ENCODE results near the gene ADK.

ADK gene

GRCh38 chr10:74530981-74531380, 380.0 kb downstream of the ADK start:
- Histone ChIP-seq H3K9me3 (ENCODE audit: control insufficient read depth in 2 of 2, low read length in 2 of 2) (no peaks in the 10 kb centered on the region), H3K4me1 (ENCODE audit: control insufficient read depth in 2 of 2, insufficient read depth in 2 of 2, low read length in 2 of 2) (no peaks in the 10 kb centered on the region), H3K36me3 (ENCODE audit: control insufficient read depth in 2 of 2, insufficient read depth in 2 of 2, low read length in 2 of 2) (no peaks in the 10 kb centered on the region), H3K27ac (ENCODE audit: low read depth in 2 of 2, low read length in 2 of 2) (no peak overlapping the region), H3K27me3 (ENCODE audit: control insufficient read depth in 2 of 2, insufficient read depth in 2 of 2, low read length in 2 of 2) (no peaks in the 10 kb centered on the region), H3K4me3 (ENCODE audit: low read length in 2 of 2) (no peak overlapping the region), H3K9ac (ENCODE audit: low read depth in 1 of 2, low read length in 2 of 2) (no peak overlapping the region)

- no peaks in the 10 kb centered on the region for H3K36me3 ChIP-seq (ENCODE audit: control insufficient read depth in 2 of 2, insufficient read depth in 2 of 2, low read length in 2 of 2)
- H3K27me3 ChIP-seq (ENCODE audit: control insufficient read depth in 2 of 2, insufficient read depth in 2 of 2, low read length in 2 of 2): no peaks in the 10 kb centered on the region
- H3K27ac ChIP-seq (ENCODE audit: low read depth in 2 of 2, low read length in 2 of 2): no peak overlapping the region
- no peak overlapping the region for H3K9ac ChIP-seq (ENCODE audit: low read depth in 1 of 2, low read length in 2 of 2)
- no peaks in the 10 kb centered on the region for H3K9me3 ChIP-seq (ENCODE audit: control insufficient read depth in 2 of 2, low read length in 2 of 2)
- H3K4me3 ChIP-seq (ENCODE audit: low read length in 2 of 2): no peak overlapping the region
- no peaks in the 10 kb centered on the region for H3K4me1 ChIP-seq (ENCODE audit: control insufficient read depth in 2 of 2, insufficient read depth in 2 of 2, low read length in 2 of 2)
Observed at GRCh38 chr10:74539317-74539716, 388.3 kb downstream of the ADK start.

GRCh38 chr10:74541375-74541774, 390.4 kb downstream of the ADK start:
- Histone ChIP-seq H3K36me3 (ENCODE audit: control insufficient read depth in 2 of 2, insufficient read depth in 2 of 2, low read length in 2 of 2) (no peaks in the 10 kb centered on the region), H3K4me3 (ENCODE audit: low read length in 2 of 2) (no peak overlapping the region), H3K9me3 (ENCODE audit: control insufficient read depth in 2 of 2, low read length in 2 of 2) (no peaks in the 10 kb centered on the region), H3K27ac (ENCODE audit: low read depth in 2 of 2, low read length in 2 of 2) (no peak overlapping the region), H3K4me1 (ENCODE audit: control insufficient read depth in 2 of 2, insufficient read depth in 2 of 2, low read length in 2 of 2) (no peaks in the 10 kb centered on the region), H3K27me3 (ENCODE audit: control insufficient read depth in 2 of 2, insufficient read depth in 2 of 2, low read length in 2 of 2) (no peaks in the 10 kb centered on the region), H3K9ac (ENCODE audit: low read depth in 1 of 2, low read length in 2 of 2) (no peak overlapping the region)

- Histone ChIP-seq H3K27me3 (ENCODE audit: control insufficient read depth in 2 of 2, insufficient read depth in 2 of 2, low read length in 2 of 2) (no peaks in the 10 kb centered on the region), H3K9me3 (ENCODE audit: control insufficient read depth in 2 of 2, low read length in 2 of 2) (no peaks in the 10 kb centered on the region), H3K9ac (ENCODE audit: low read depth in 1 of 2, low read length in 2 of 2) (no peak overlapping the region), H3K4me3 (ENCODE audit: low read length in 2 of 2) (no peak overlapping the region), H3K36me3 (ENCODE audit: control insufficient read depth in 2 of 2, insufficient read depth in 2 of 2, low read length in 2 of 2) (no peaks in the 10 kb centered on the region), H3K27ac (ENCODE audit: low read depth in 2 of 2, low read length in 2 of 2) (no peak overlapping the region), H3K4me1 (ENCODE audit: control insufficient read depth in 2 of 2, insufficient read depth in 2 of 2, low read length in 2 of 2) (no peaks in the 10 kb centered on the region)
Observed at GRCh38 chr10:74542077-74542476, 391.1 kb downstream of the ADK start.

- Histone ChIP-seq H3K27ac (ENCODE audit: low read depth in 2 of 2, low read length in 2 of 2) (no peak overlapping the region), H3K27me3 (ENCODE audit: control insufficient read depth in 2 of 2, insufficient read depth in 2 of 2, low read length in 2 of 2) (no peaks in the 10 kb centered on the region), H3K9me3 (ENCODE audit: control insufficient read depth in 2 of 2, low read length in 2 of 2) (no peaks in the 10 kb centered on the region), H3K36me3 (ENCODE audit: control insufficient read depth in 2 of 2, insufficient read depth in 2 of 2, low read length in 2 of 2) (no peaks in the 10 kb centered on the region), H3K4me1 (ENCODE audit: control insufficient read depth in 2 of 2, insufficient read depth in 2 of 2, low read length in 2 of 2) (no peaks in the 10 kb centered on the region), H3K9ac (ENCODE audit: low read depth in 1 of 2, low read length in 2 of 2) (no peak overlapping the region), H3K4me3 (ENCODE audit: low read length in 2 of 2) (no peak overlapping the region)
Observed at GRCh38 chr10:74543276-74543675, 392.3 kb downstream of the ADK start.

GRCh38 chr10:74544106-74544505, 393.1 kb downstream of the ADK start:
- no peaks in the 10 kb centered on the region for H3K27me3 ChIP-seq (ENCODE audit: control insufficient read depth in 2 of 2, insufficient read depth in 2 of 2, low read length in 2 of 2)
- H3K27ac ChIP-seq (ENCODE audit: low read depth in 2 of 2, low read length in 2 of 2): no peak overlapping the region
- H3K9me3 ChIP-seq (ENCODE audit: control insufficient read depth in 2 of 2, low read length in 2 of 2): no peaks in the 10 kb centered on the region
- no peak overlapping the region for H3K4me3 ChIP-seq (ENCODE audit: low read length in 2 of 2)
- no peak overlapping the region for H3K9ac ChIP-seq (ENCODE audit: low read depth in 1 of 2, low read length in 2 of 2)
- no peaks in the 10 kb centered on the region for H3K4me1 ChIP-seq (ENCODE audit: control insufficient read depth in 2 of 2, insufficient read depth in 2 of 2, low read length in 2 of 2)
- H3K36me3 ChIP-seq (ENCODE audit: control insufficient read depth in 2 of 2, insufficient read depth in 2 of 2, low read length in 2 of 2): no peaks in the 10 kb centered on the region

GRCh38 chr10:74548676-74549075, 397.7 kb downstream of the ADK start:
- Histone ChIP-seq H3K9ac (ENCODE audit: low read depth in 1 of 2, low read length in 2 of 2) (no peak overlapping the region), H3K27ac (ENCODE audit: low read depth in 2 of 2, low read length in 2 of 2) (no peak overlapping the region), H3K36me3 (ENCODE audit: control insufficient read depth in 2 of 2, insufficient read depth in 2 of 2, low read length in 2 of 2) (no peaks in the 10 kb centered on the region), H3K27me3 (ENCODE audit: control insufficient read depth in 2 of 2, insufficient read depth in 2 of 2, low read length in 2 of 2) (no peaks in the 10 kb centered on the region), H3K4me3 (ENCODE audit: low read length in 2 of 2) (no peak overlapping the region), H3K4me1 (ENCODE audit: control insufficient read depth in 2 of 2, insufficient read depth in 2 of 2, low read length in 2 of 2) (no peaks in the 10 kb centered on the region), H3K9me3 (ENCODE audit: control insufficient read depth in 2 of 2, low read length in 2 of 2) (no peaks in the 10 kb centered on the region)

- H3K27ac ChIP-seq (ENCODE audit: low read depth in 2 of 2, low read length in 2 of 2): no peak overlapping the region
- no peaks in the 10 kb centered on the region for H3K36me3 ChIP-seq (ENCODE audit: control insufficient read depth in 2 of 2, insufficient read depth in 2 of 2, low read length in 2 of 2)
- H3K9me3 ChIP-seq (ENCODE audit: control insufficient read depth in 2 of 2, low read length in 2 of 2): no peaks in the 10 kb centered on the region
- H3K27me3 ChIP-seq (ENCODE audit: control insufficient read depth in 2 of 2, insufficient read depth in 2 of 2, low read length in 2 of 2): no peaks in the 10 kb centered on the region
- H3K4me3 ChIP-seq (ENCODE audit: low read length in 2 of 2): no peak overlapping the region
- H3K4me1 ChIP-seq (ENCODE audit: control insufficient read depth in 2 of 2, insufficient read depth in 2 of 2, low read length in 2 of 2): no peaks in the 10 kb centered on the region
- no peak overlapping the region for H3K9ac ChIP-seq (ENCODE audit: low read depth in 1 of 2, low read length in 2 of 2)
Observed at GRCh38 chr10:74556072-74556705, 405.2 kb downstream of the ADK start.

GRCh38 chr10:74557098-74557497, 406.1 kb downstream of the ADK start:
- no peaks in the 10 kb centered on the region for H3K36me3 ChIP-seq (ENCODE audit: control insufficient read depth in 2 of 2, insufficient read depth in 2 of 2, low read length in 2 of 2)
- H3K9ac ChIP-seq (ENCODE audit: low read depth in 1 of 2, low read length in 2 of 2): no peak overlapping the region
- no peak overlapping the region for H3K4me3 ChIP-seq (ENCODE audit: low read length in 2 of 2)
- no peaks in the 10 kb centered on the region for H3K9me3 ChIP-seq (ENCODE audit: control insufficient read depth in 2 of 2, low read length in 2 of 2)
- no peaks in the 10 kb centered on the region for H3K4me1 ChIP-seq (ENCODE audit: control insufficient read depth in 2 of 2, insufficient read depth in 2 of 2, low read length in 2 of 2)
- H3K27ac ChIP-seq (ENCODE audit: low read depth in 2 of 2, low read length in 2 of 2): no peak overlapping the region
- H3K27me3 ChIP-seq (ENCODE audit: control insufficient read depth in 2 of 2, insufficient read depth in 2 of 2, low read length in 2 of 2): no peaks in the 10 kb centered on the region

- Histone ChIP-seq H3K4me3 (ENCODE audit: low read length in 2 of 2) (no peak overlapping the region), H3K27ac (ENCODE audit: low read depth in 2 of 2, low read length in 2 of 2) (no peak overlapping the region), H3K9me3 (ENCODE audit: control insufficient read depth in 2 of 2, low read length in 2 of 2) (no peaks in the 10 kb centered on the region), H3K9ac (ENCODE audit: low read depth in 1 of 2, low read length in 2 of 2) (no peak overlapping the region), H3K27me3 (ENCODE audit: control insufficient read depth in 2 of 2, insufficient read depth in 2 of 2, low read length in 2 of 2) (no peaks in the 10 kb centered on the region), H3K36me3 (ENCODE audit: control insufficient read depth in 2 of 2, insufficient read depth in 2 of 2, low read length in 2 of 2) (no peaks in the 10 kb centered on the region), H3K4me1 (ENCODE audit: control insufficient read depth in 2 of 2, insufficient read depth in 2 of 2, low read length in 2 of 2) (no peaks in the 10 kb centered on the region)
Observed at GRCh38 chr10:74558403-74558802, 407.4 kb downstream of the ADK start.

- Histone ChIP-seq H3K27me3 (ENCODE audit: control insufficient read depth in 2 of 2, insufficient read depth in 2 of 2, low read length in 2 of 2) (no peaks in the 10 kb centered on the region), H3K27ac (ENCODE audit: low read depth in 2 of 2, low read length in 2 of 2) (no peak overlapping the region), H3K9me3 (ENCODE audit: control insufficient read depth in 2 of 2, low read length in 2 of 2) (no peaks in the 10 kb centered on the region), H3K4me1 (ENCODE audit: control insufficient read depth in 2 of 2, insufficient read depth in 2 of 2, low read length in 2 of 2) (no peaks in the 10 kb centered on the region), H3K36me3 (ENCODE audit: control insufficient read depth in 2 of 2, insufficient read depth in 2 of 2, low read length in 2 of 2) (no peaks in the 10 kb centered on the region), H3K4me3 (ENCODE audit: low read length in 2 of 2) (no peak overlapping the region), H3K9ac (ENCODE audit: low read depth in 1 of 2, low read length in 2 of 2) (no peak overlapping the region)
Observed at GRCh38 chr10:74558897-74559296, 407.9 kb downstream of the ADK start.

All from mucosa of rectum (tissue), 2 donors.